Osteoblast (primary cell): Measurements from ENCODE around the gene ATP6V1G1. TPM values are rescaled to one million over a fixed set of nuclear protein-coding genes. Genes with fewer than 3 reads are reported as not detected.
"Not testable (repeated sequence)": the region's sequence is repeated elsewhere in the genome, so short reads cannot be mapped to it uniquely, and the experiment has no call there.

Experiments
- DNase-seq: peaks from one replicate; pipeline ENCODE4 v3.0.0; 2011; ENCODE audit warnings: low spot score, mixed read lengths; ENCODE audit not compliant: insufficient read length; ENCODE audit errors: missing footprints
- H2AFZ ChIP-seq: 2 replicates; pipeline ENCODE4 v1.6.0; 2011; ENCODE audit warnings: mild to moderate bottlenecking, low read length
- H3K27ac ChIP-seq: 2 replicates; pipeline ENCODE4 v1.5.1; 2011; ENCODE audit warnings: mild to moderate bottlenecking, low read depth, low read length, moderate library complexity
- H3K27me3 ChIP-seq: 2 replicates; pipeline ENCODE4 v1.6.0; 2012; ENCODE audit warnings: mild to moderate bottlenecking, control low read depth, inconsistent platforms, low read length, moderate library complexity; ENCODE audit not compliant: insufficient read depth
- H3K36me3 ChIP-seq: 2 replicates; pipeline ENCODE4 v1.5.1; 2011; ENCODE audit warnings: mild to moderate bottlenecking, low read length, control low read depth, moderate library complexity; ENCODE audit not compliant: insufficient read depth
- H3K4me1 ChIP-seq: 2 replicates; pipeline ENCODE4 v1.5.1; 2011; ENCODE audit warnings: mild to moderate bottlenecking, low read length, control low read depth, moderate library complexity; ENCODE audit not compliant: insufficient read depth
- H3K4me2 ChIP-seq: 2 replicates; pipeline ENCODE4 v1.6.0; 2011; ENCODE audit warnings: mild to moderate bottlenecking, low read length; ENCODE audit not compliant: insufficient read depth
- H3K4me3 ChIP-seq: fragments of 200-600 bp; sonication (generic); 3 replicates; pipeline ENCODE4 v1.5.1; 2012; ENCODE audit warnings: mild to moderate bottlenecking, low read length, inconsistent platforms; ENCODE audit not compliant: insufficient read depth
- H3K79me2 ChIP-seq: 2 replicates; pipeline ENCODE4 v1.6.0; 2012; ENCODE audit warnings: mild to moderate bottlenecking, low read length, control low read depth, inconsistent platforms; ENCODE audit not compliant: insufficient read depth
- H3K9me3 ChIP-seq: 2 replicates; pipeline ENCODE4 v1.5.1; 2011; ENCODE audit warnings: low read depth, low read length, control low read depth
- H4K20me1 ChIP-seq: 2 replicates; pipeline ENCODE4 v1.6.0; 2012; ENCODE audit warnings: mild to moderate bottlenecking, low read length, control low read depth; ENCODE audit not compliant: insufficient read depth
- total RNA-seq: library from RNA; depleted of rRNA; stranded (reverse); fragments of >200 nt; gene quantifications from 2 replicates; pipeline ENCODE4 v1.2.3, GENCODE V29; 2012
- TF ChIP-seq, protein P1 (sequence below): IDR thresholded peaks from 2 replicates; pipeline ENCODE4 v1.5.1; 2011; ENCODE audit warnings: mild to moderate bottlenecking, low read depth, low read length, moderate library complexity; ENCODE audit errors: extremely low read depth

ATP6V1G1 gene
- total RNA-seq, 1 donor, result 98.8 TPM

DNA sequence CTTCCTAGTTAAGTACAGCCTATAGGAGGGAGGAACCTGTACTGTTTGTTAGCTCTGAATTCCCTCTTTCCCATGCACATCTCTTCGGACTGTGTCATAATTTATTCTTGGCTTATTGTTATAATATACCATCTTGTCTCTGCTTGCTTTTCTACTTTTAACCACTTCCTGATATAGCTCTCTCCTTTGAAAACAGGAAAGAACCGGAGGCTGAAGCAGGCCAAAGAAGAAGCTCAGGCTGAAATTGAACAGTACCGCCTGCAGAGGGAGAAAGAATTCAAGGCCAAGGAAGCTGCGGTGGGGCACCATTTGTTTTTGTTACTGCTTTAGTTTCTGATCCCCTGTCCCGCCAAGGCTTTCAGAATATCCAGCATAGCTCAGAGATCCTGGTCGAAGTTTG is 4.8 kb downstream of the ATP6V1G1 start:
- Histone ChIP-seq H3K4me3 (no peak overlapping the region), H3K79me2 (peaks cover 94% of the 10 kb centered on the region), H3K4me1 (peaks cover 34% of the 10 kb centered on the region), H3K36me3 (peaks cover 35% of the 10 kb centered on the region), H3K4me2 (no peak overlapping the region), H3K27ac (peak overlapping the region; percentile 70), H3K9me3 (no peaks in the 10 kb centered on the region), H3K27me3 (no peaks in the 10 kb centered on the region), H4K20me1 (peaks cover 73% of the 10 kb centered on the region), H2AFZ (no peak overlapping the region)
- TF ChIP-seq, protein P1, sequence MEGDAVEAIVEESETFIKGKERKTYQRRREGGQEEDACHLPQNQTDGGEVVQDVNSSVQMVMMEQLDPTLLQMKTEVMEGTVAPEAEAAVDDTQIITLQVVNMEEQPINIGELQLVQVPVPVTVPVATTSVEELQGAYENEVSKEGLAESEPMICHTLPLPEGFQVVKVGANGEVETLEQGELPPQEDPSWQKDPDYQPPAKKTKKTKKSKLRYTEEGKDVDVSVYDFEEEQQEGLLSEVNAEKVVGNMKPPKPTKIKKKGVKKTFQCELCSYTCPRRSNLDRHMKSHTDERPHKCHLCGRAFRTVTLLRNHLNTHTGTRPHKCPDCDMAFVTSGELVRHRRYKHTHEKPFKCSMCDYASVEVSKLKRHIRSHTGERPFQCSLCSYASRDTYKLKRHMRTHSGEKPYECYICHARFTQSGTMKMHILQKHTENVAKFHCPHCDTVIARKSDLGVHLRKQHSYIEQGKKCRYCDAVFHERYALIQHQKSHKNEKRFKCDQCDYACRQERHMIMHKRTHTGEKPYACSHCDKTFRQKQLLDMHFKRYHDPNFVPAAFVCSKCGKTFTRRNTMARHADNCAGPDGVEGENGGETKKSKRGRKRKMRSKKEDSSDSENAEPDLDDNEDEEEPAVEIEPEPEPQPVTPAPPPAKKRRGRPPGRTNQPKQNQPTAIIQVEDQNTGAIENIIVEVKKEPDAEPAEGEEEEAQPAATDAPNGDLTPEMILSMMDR, result peak; percentile 49
- DNase-seq, result peak; percentile 87

GRCh38 chr9:114594136-114594535 is 6.6 kb downstream of the ATP6V1G1 start:
- no peak overlapping the region for H2AFZ ChIP-seq
- H3K27ac ChIP-seq, result no peak overlapping the region
- no peak for DNase-seq
- H3K27me3 ChIP-seq, result no peaks in the 10 kb centered on the region
- TF ChIP-seq, protein P1, result no peak
- peaks cover 68% of the 10 kb centered on the region for H4K20me1 ChIP-seq
- peaks cover 91% of the 10 kb centered on the region for H3K79me2 ChIP-seq
- H3K4me1 ChIP-seq, result peaks cover 26% of the 10 kb centered on the region
- H3K4me2 ChIP-seq, result no peak overlapping the region
- H3K4me3 ChIP-seq, result no peak overlapping the region
- H3K9me3 ChIP-seq, result no peaks in the 10 kb centered on the region
- peaks cover 53% of the 10 kb centered on the region for H3K36me3 ChIP-seq

GRCh38 chr9:114600502-114601248 is 13.1 kb downstream of the ATP6V1G1 start:
- Histone ChIP-seq H3K79me2 (peaks cover 27% of the 10 kb centered on the region), H4K20me1 (peaks cover 18% of the 10 kb centered on the region), H3K36me3 (peaks cover 44% of the 10 kb centered on the region)
- H3K9me3 ChIP-seq, DNase-seq, H3K27me3 ChIP-seq, H3K4me1 ChIP-seq, H2AFZ ChIP-seq, H3K27ac ChIP-seq, H3K4me2 ChIP-seq, H3K4me3 ChIP-seq: not testable (repeated sequence)

DNA sequence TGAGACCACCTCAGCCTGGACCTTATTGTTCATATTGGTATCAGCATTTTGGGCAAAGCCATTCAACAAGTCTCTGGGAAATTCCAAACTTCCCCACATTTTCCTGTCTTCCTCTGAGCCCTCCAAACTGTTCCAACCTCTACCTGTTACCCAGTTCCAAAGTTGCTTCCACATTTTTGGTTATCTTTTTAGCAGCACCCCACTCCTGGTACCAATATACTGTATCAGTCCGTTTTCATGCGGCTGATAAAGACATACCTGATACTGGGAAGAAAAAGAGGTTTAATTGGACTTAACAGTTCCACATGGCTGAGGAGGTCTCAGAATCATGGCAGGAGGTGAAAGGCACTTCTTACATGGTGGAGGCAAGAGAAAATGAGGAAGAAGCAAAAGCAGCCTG is 14.2 kb downstream of the ATP6V1G1 start:
- H3K27ac ChIP-seq, H3K4me3 ChIP-seq, DNase-seq, H2AFZ ChIP-seq, H3K9me3 ChIP-seq, H3K27me3 ChIP-seq, H3K4me2 ChIP-seq: not testable (repeated sequence)
- Histone ChIP-seq H4K20me1 (peaks cover 12% of the 10 kb centered on the region), H3K4me1 (peaks cover 11% of the 10 kb centered on the region), H3K36me3 (peaks cover 37% of the 10 kb centered on the region), H3K79me2 (peaks cover 16% of the 10 kb centered on the region)

DNA sequence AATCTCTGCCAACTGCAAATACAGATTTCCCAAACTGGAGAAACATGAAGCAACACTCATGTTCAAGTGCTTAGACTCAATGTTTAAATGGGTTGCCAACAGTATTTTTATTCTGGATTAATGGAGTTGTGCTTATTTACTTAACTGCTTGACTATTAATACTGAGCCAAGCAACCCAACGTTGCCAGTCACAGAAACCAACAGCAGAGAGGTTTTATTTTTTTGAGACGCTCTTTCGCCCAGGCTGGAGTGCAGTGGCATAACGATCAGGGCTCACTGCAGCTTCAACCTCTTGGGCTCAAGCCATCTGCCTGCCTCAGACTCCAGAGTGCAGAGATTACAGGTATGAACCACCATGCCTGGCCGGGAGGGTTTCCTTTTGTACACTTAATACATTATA is 15.1 kb downstream of the ATP6V1G1 start:
- Histone ChIP-seq H4K20me1 (peaks cover 9% of the 10 kb centered on the region), H3K79me2 (peaks cover 11% of the 10 kb centered on the region), H3K27me3 (no peaks in the 10 kb centered on the region), H3K4me3 (no peak overlapping the region), H3K36me3 (peaks cover 32% of the 10 kb centered on the region), H3K4me2 (no peak overlapping the region), H3K27ac (no peak overlapping the region), H3K9me3 (no peaks in the 10 kb centered on the region), H2AFZ (no peak overlapping the region), H3K4me1 (peaks cover 17% of the 10 kb centered on the region)
- TF ChIP-seq, protein P1, result no peak
- no peak for DNase-seq
